ENCODE results near the gene WRAP73. TPM values are rescaled to one million over a fixed set of nuclear protein-coding genes. Genes with fewer than 3 reads are reported as not detected.

WRAP73 gene
- total RNA-seq, 1 experiment from 2014 or later: 41.2 TPM

- no TSS peak for BruUV-seq (replicated peaks)
Observed at GRCh38 chr1:3679799-3680453, 30.0 kb upstream of the WRAP73 start.

GRCh38 chr1:3679098-3679555, 29.2 kb upstream of the WRAP73 start:
- CTCF ChIA-PET: no interaction called here
- intact Hi-C loops (cut with micrococcal nuclease; ENCODE audit: unreplicated experiment): no loop called here
- TF ChIP-seq EZH2 (IDR thresholded peaks at IDR 0.05; ENCODE audit: borderline replicate concordance, low read depth, low read length, poor library complexity, severe bottlenecking) (no peak), CTCF (conservative IDR thresholded peaks at IDR 0.05; ENCODE audit: low read depth, low read length) (no peak)
- Histone ChIP-seq H3K36me3 (ENCODE audit: insufficient read depth, low read length, poor library complexity, severe bottlenecking) (no peaks in the 10 kb centered on the region), H3K4me1 (ENCODE audit: insufficient read depth, low read length, poor library complexity, severe bottlenecking) (peaks cover 9% of the 10 kb centered on the region), H3K27ac (ENCODE audit: low read depth, low read length, poor library complexity, severe bottlenecking) (no peak overlapping the region), H3K9me3 (ENCODE audit: low read depth, low read length, poor library complexity, severe bottlenecking) (no peaks in the 10 kb centered on the region), H3K4me3 (ENCODE audit: low read depth, low read length, poor library complexity, severe bottlenecking) (no peak overlapping the region), H3K27me3 (replicated peaks; ENCODE audit: insufficient read depth, low read depth, low read length, poor library complexity) (no peaks in the 10 kb centered on the region)
- no peak for DNase-seq (ENCODE audit: low spot score)
- BruUV-seq (replicated peaks): no TSS peak
- POLR2A ChIA-PET (ENCODE audit: low non-redundant PET): no interaction called here

More at GRCh38 chr1:3679799-3680453, 30.0 kb upstream of the WRAP73 start:
- no peak for TF ChIP-seq CTCF (conservative IDR thresholded peaks at IDR 0.05; ENCODE audit: low read depth, low read length)
- no peak for TF ChIP-seq EZH2 (IDR thresholded peaks at IDR 0.05; ENCODE audit: borderline replicate concordance, low read depth, low read length, poor library complexity, severe bottlenecking)
- Histone ChIP-seq H3K27me3 (replicated peaks; ENCODE audit: insufficient read depth, low read depth, low read length, poor library complexity) (no peaks in the 10 kb centered on the region), H3K27ac (ENCODE audit: low read depth, low read length, poor library complexity, severe bottlenecking) (no peak overlapping the region), H3K36me3 (ENCODE audit: insufficient read depth, low read length, poor library complexity, severe bottlenecking) (no peaks in the 10 kb centered on the region), H3K4me3 (ENCODE audit: low read depth, low read length, poor library complexity, severe bottlenecking) (no peak overlapping the region), H3K9me3 (ENCODE audit: low read depth, low read length, poor library complexity, severe bottlenecking) (no peaks in the 10 kb centered on the region), H3K4me1 (ENCODE audit: insufficient read depth, low read length, poor library complexity, severe bottlenecking) (peaks cover 9% of the 10 kb centered on the region)
- intact Hi-C loops (cut with micrococcal nuclease; ENCODE audit: unreplicated experiment): no loop called here
- no peak for DNase-seq (ENCODE audit: low spot score)
- ChIA-PET POLR2A (ENCODE audit: low non-redundant PET) (no interaction called here), CTCF (no interaction called here)

GRCh38 chr1:3678361-3679097, 28.6 kb upstream of the WRAP73 start:
- H3K4me1 ChIP-seq (ENCODE audit: insufficient read depth, low read length, poor library complexity, severe bottlenecking): peaks cover 9% of the 10 kb centered on the region
- H3K4me3 ChIP-seq (ENCODE audit: low read depth, low read length, poor library complexity, severe bottlenecking): no peak overlapping the region
- intact Hi-C loops (cut with micrococcal nuclease; ENCODE audit: unreplicated experiment): no loop called here
- TF ChIP-seq EZH2 (IDR thresholded peaks at IDR 0.05; ENCODE audit: borderline replicate concordance, low read depth, low read length, poor library complexity, severe bottlenecking) (no peak), CTCF (conservative IDR thresholded peaks at IDR 0.05; ENCODE audit: low read depth, low read length) (no peak)
- H3K36me3 ChIP-seq (ENCODE audit: insufficient read depth, low read length, poor library complexity, severe bottlenecking): no peaks in the 10 kb centered on the region
- no peaks in the 10 kb centered on the region for H3K27me3 ChIP-seq (replicated peaks; ENCODE audit: insufficient read depth, low read depth, low read length, poor library complexity)
- DNase-seq (ENCODE audit: low spot score): peak; percentile 26
- ChIA-PET CTCF (no interaction called here), POLR2A (ENCODE audit: low non-redundant PET) (no interaction called here)
- BruUV-seq (replicated peaks): no TSS peak
- no peak overlapping the region for H3K27ac ChIP-seq (ENCODE audit: low read depth, low read length, poor library complexity, severe bottlenecking)
- H3K9me3 ChIP-seq (ENCODE audit: low read depth, low read length, poor library complexity, severe bottlenecking): no peaks in the 10 kb centered on the region
